ENCODE data around the gene B3GNT4.

The B3GNT4 gene

DNA sequence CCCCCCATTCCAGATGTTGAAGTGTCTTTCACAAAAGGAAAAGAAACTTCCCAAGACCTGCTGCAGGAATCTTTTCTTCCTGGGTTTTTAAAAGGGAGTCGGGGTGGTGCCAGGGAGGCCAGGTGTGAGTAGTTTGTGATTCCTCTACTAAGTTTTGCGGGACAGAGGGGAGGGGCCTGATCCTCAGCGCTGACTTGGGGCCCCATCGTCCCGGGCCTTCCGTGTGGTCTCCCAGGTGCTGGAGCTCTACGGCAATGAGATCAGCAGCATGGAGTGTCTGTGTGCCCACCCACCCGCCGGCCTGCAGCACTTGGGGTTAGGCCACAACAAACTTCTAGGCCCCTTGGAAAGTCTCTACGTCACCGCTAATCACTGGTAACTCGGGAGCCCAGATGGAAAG, 16.0 kb upstream of the B3GNT4 start:
- TF ChIP-seq, protein P1, sequence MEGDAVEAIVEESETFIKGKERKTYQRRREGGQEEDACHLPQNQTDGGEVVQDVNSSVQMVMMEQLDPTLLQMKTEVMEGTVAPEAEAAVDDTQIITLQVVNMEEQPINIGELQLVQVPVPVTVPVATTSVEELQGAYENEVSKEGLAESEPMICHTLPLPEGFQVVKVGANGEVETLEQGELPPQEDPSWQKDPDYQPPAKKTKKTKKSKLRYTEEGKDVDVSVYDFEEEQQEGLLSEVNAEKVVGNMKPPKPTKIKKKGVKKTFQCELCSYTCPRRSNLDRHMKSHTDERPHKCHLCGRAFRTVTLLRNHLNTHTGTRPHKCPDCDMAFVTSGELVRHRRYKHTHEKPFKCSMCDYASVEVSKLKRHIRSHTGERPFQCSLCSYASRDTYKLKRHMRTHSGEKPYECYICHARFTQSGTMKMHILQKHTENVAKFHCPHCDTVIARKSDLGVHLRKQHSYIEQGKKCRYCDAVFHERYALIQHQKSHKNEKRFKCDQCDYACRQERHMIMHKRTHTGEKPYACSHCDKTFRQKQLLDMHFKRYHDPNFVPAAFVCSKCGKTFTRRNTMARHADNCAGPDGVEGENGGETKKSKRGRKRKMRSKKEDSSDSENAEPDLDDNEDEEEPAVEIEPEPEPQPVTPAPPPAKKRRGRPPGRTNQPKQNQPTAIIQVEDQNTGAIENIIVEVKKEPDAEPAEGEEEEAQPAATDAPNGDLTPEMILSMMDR (IDR thresholded peaks at IDR 0.05; ENCODE audit: low read depth, low read length, poor library complexity, severe bottlenecking), result no peak
- no peak for TF ChIP-seq EZH2phosphoT487 (IDR thresholded peaks at IDR 0.05; ENCODE audit: borderline replicate concordance, low read length)
- Histone ChIP-seq H3K27ac (ENCODE audit: low read depth, low read length) (no peak overlapping the region), H3K4me1 (ENCODE audit: control insufficient read depth, low read length) (peaks cover 18% of the 10 kb centered on the region), H4K20me1 (ENCODE audit: control insufficient read depth, insufficient read depth, low read depth, low read length) (no peaks in the 10 kb centered on the region), H3K4me3 (ENCODE audit: low read length) (no peak overlapping the region), H3K27me3 (ENCODE audit: control insufficient read depth, low read length) (peaks cover 16% of the 10 kb centered on the region), H3K36me3 (ENCODE audit: control insufficient read depth, low read length) (no peaks in the 10 kb centered on the region), H3K9me3 (ENCODE audit: control insufficient read depth, insufficient read depth, low read length) (no peaks in the 10 kb centered on the region), H3K79me2 (ENCODE audit: control insufficient read depth, low read length) (no peaks in the 10 kb centered on the region), H3F3A (ENCODE audit: control insufficient read depth, insufficient read depth) (no peaks in the 10 kb centered on the region), H3K9me2 (replicated peaks; ENCODE audit: control insufficient read depth, low read length) (no peaks in the 10 kb centered on the region), H3K4me2 (ENCODE audit: low read length) (no peak overlapping the region)

DNA sequence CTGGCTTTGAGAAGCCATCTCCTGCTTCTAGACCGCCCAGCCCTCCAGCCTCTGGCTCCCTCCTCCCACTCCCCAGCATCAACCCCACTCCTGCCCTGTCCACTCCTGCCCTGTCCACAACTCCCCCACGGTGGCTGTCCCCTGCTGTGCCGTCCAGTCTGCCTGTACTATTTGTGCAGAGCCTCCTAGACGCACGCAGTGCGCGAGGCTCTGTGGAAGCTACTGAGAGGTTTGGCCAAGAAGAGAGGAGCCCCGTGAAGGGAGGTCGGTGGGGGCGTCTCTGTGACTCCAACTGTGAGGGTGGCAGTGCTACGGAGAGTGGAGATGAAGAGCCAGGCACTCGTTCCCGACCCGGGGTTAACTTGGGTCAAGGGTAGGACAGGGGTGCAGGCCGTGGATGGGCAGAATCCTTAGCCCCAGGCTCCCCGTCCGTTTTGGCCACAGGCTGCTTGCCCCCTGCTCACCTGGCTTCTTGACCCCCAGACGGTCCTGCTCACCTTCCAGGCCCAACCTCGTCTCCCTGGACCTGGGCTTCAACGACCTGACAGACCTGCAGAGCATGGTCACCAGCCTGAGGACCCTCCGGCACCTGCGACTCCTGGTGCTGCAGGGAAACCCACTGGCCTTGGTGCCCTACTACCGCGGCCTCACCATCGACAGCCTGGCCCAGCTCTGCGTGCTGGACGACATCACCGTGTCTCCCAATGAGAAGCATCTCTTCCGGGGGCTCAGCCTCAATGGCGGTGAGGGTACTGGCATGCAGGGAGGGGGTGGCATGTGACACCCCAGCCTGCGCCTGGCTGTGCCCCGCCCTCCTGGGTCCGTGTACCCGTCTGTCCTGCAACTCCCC, 13.7 kb upstream of the B3GNT4 start:
- Histone ChIP-seq H3K4me2 (ENCODE audit: low read length) (no peak overlapping the region), H3K36me3 (ENCODE audit: control insufficient read depth, low read length) (no peaks in the 10 kb centered on the region), H3K9me2 (replicated peaks; ENCODE audit: control insufficient read depth, low read length) (no peaks in the 10 kb centered on the region), H3K9me3 (ENCODE audit: control insufficient read depth, insufficient read depth, low read length) (no peaks in the 10 kb centered on the region), H3K4me1 (ENCODE audit: control insufficient read depth, low read length) (no peaks in the 10 kb centered on the region), H3K4me3 (ENCODE audit: low read length) (no peak overlapping the region), H3K79me2 (ENCODE audit: control insufficient read depth, low read length) (no peaks in the 10 kb centered on the region), H4K20me1 (ENCODE audit: control insufficient read depth, insufficient read depth, low read depth, low read length) (no peaks in the 10 kb centered on the region), H3K27ac (ENCODE audit: low read depth, low read length) (no peak overlapping the region), H3F3A (ENCODE audit: control insufficient read depth, insufficient read depth) (no peaks in the 10 kb centered on the region), H3K27me3 (ENCODE audit: control insufficient read depth, low read length) (no peaks in the 10 kb centered on the region)
- TF ChIP-seq, protein P1 (IDR thresholded peaks at IDR 0.05; ENCODE audit: low read depth, low read length, poor library complexity, severe bottlenecking), result no peak
- no peak for TF ChIP-seq EZH2phosphoT487 (IDR thresholded peaks at IDR 0.05; ENCODE audit: borderline replicate concordance, low read length)

DNA sequence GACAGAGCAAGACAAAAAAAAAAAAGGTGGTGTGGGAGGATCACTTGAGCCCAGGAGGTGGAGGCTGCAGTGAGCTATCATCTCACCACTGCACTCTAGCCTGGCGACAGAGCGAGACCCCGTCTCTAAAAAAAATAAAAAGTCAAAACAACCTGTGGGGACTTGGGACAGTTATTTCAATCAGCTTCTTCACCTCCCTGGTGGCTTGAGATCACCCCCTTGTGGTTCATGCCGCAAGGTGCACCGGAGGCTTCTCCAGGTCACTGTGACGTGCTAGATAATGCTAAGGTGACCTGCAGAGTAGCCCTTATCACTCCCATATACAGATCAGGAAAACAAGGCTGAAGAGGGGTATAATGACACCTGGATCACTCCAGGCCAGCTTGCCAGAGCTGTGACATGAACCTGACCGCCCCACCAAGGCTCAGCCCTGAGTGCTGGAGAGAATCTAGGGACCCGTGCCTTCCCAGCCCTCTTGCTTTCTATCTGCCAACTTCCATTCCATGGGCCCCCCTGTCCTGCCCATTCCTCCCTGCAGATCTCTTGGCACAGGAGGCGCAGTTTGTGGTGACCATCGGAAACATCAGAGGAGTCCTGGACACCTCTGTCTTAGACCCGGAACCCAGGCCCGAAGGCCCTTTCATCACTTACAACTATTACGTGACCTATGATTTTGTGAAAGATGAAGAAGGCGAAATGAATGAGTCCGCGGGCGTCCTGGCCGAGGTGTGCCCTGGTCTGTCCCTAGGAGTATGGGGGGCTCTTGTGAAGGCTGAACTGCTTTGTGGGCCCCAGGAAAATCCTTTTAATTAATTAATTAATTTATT, 12.5 kb upstream of the B3GNT4 start:
- Histone ChIP-seq H3K79me2 (ENCODE audit: control insufficient read depth, low read length) (no peaks in the 10 kb centered on the region), H3K4me3 (ENCODE audit: low read length) (no peak overlapping the region), H3F3A (ENCODE audit: control insufficient read depth, insufficient read depth) (no peaks in the 10 kb centered on the region; the same call in 1 of the 2 replicates), H3K4me1 (ENCODE audit: control insufficient read depth, low read length) (no peaks in the 10 kb centered on the region), H3K27ac (ENCODE audit: low read depth, low read length) (no peak overlapping the region), H3K9me3 (ENCODE audit: control insufficient read depth, insufficient read depth, low read length) (no peaks in the 10 kb centered on the region), H3K36me3 (ENCODE audit: control insufficient read depth, low read length) (no peaks in the 10 kb centered on the region), H3K27me3 (ENCODE audit: control insufficient read depth, low read length) (no peaks in the 10 kb centered on the region), H3K4me2 (ENCODE audit: low read length) (no peak overlapping the region), H3K9me2 (replicated peaks; ENCODE audit: control insufficient read depth, low read length) (no peaks in the 10 kb centered on the region), H4K20me1 (ENCODE audit: control insufficient read depth, insufficient read depth, low read depth, low read length) (no peaks in the 10 kb centered on the region)
- TF ChIP-seq, protein P1 (IDR thresholded peaks at IDR 0.05; ENCODE audit: low read depth, low read length, poor library complexity, severe bottlenecking), result peak; percentile 87
- no peak for TF ChIP-seq EZH2phosphoT487 (IDR thresholded peaks at IDR 0.05; ENCODE audit: borderline replicate concordance, low read length)
